GM21737 (cell line): ENCODE data around the gene FMNL1.

Experiments used
- ATAC-seq: cut with Tn5 transposase; IDR thresholded peaks from one replicate; pipeline ENCODE4 v1.9.1; 2021; ENCODE audit warnings: mild to moderate bottlenecking, moderate library complexity; ENCODE audit not compliant: unreplicated experiment

FMNL1 gene

GRCh38 chr17:45256114-45256966 lies 34.7 kb downstream of the FMNL1 start:
- ATAC-seq = no peak

- ATAC-seq = no peak
These were observed 35.4 kb downstream of the FMNL1 start for GRCh38 chr17:45257115-45257514.

- ATAC-seq = no peak
These were observed 37.3 kb downstream of the FMNL1 start for GRCh38 chr17:45258981-45259380.

GRCh38 chr17:45260204-45260783 lies 38.6 kb downstream of the FMNL1 start:
- no peak for ATAC-seq

GRCh38 chr17:45261577-45262515 lies 40.2 kb downstream of the FMNL1 start, which contains the start of gene SPATA32:
Gene SPATA32 (minus strand): TSS chr17:45262094. CDS start chr17:45262016, 78 bp downstream.
- peak; percentile 42 for ATAC-seq

GRCh38 chr17:45262516-45263476 lies 41.1 kb downstream of the FMNL1 start:
- peak; percentile 13 for ATAC-seq

GRCh38 chr17:45263477-45263860 lies 41.8 kb downstream of the FMNL1 start:
- ATAC-seq = no peak

GRCh38 chr17:45264430-45264829 lies 42.7 kb downstream of the FMNL1 start:
- ATAC-seq = no peak

GRCh38 chr17:45264988-45265387 lies 43.3 kb downstream of the FMNL1 start:
- ATAC-seq = no peak

GRCh38 chr17:45265821-45266220 lies 44.1 kb downstream of the FMNL1 start:
- ATAC-seq = no peak

GRCh38 chr17:45266372-45266926 lies 44.8 kb downstream of the FMNL1 start:
- ATAC-seq = no peak

GRCh38 chr17:45267436-45268055 lies 45.9 kb downstream of the FMNL1 start:
- ATAC-seq = no peak

- ATAC-seq = no peak
These were observed 48.2 kb downstream of the FMNL1 start for GRCh38 chr17:45269912-45270311.

- no peak for ATAC-seq
These were observed 49.2 kb downstream of the FMNL1 start for GRCh38 chr17:45270828-45271418.

GRCh38 chr17:45271603-45272002 lies 49.9 kb downstream of the FMNL1 start:
- no peak for ATAC-seq

GRCh38 chr17:45273551-45273957 lies 51.9 kb downstream of the FMNL1 start:
- ATAC-seq = no peak

GRCh38 chr17:45274033-45274432 lies 52.3 kb downstream of the FMNL1 start:
- ATAC-seq = no peak

GRCh38 chr17:45276031-45276430 lies 54.3 kb downstream of the FMNL1 start:
- no peak for ATAC-seq
